CD14-positive monocyte (primary cell): ENCODE data around the gene UBE2J2. TPM values are rescaled to one million over a fixed set of nuclear protein-coding genes. Genes with fewer than 3 reads are reported as not detected.

Experiments
- DNase-seq, 3 donors: peaks; one replicate each; pipeline ENCODE4 v3.0.0-alpha.2; 2011 to 2022
- H2AFZ ChIP-seq: 2 replicates; pipeline ENCODE4 v1.6.0; 2012; ENCODE audit warnings: mild to moderate bottlenecking, low read depth, low read length, inconsistent platforms; ENCODE audit not compliant: insufficient read depth, poor library complexity, severe bottlenecking
- H3K27ac ChIP-seq, 2 donors: 1 replicate in 1 of 2; 2 replicates in 1 of 2; pipeline ENCODE4 v1.5.1; 2012 to 2013; ENCODE audit warnings: low read length in 2 of 2, control low read depth in 1 of 2, inconsistent platforms in 1 of 2, low read depth in 1 of 2, mild to moderate bottlenecking in 1 of 2
- H3K27me3 ChIP-seq, 2 donors: one replicate each; pipeline versions ENCODE4 v1.6.0 to v1.6.1; 2011 to 2013; ENCODE audit warnings: low read length in 2 of 2; ENCODE audit not compliant: control insufficient read depth in 2 of 2, insufficient read depth in 2 of 2
- H3K36me3 ChIP-seq, 2 donors: replicated peaks in 1 of 2; 1 replicate in 1 of 2; 2 replicates in 1 of 2; pipeline versions ENCODE4 v1.5.1 to v1.6.1; 2012 to 2013; ENCODE audit warnings: low read length in 2 of 2, control low read depth in 1 of 2, inconsistent platforms in 1 of 2, mild to moderate bottlenecking in 1 of 2; ENCODE audit not compliant: insufficient read depth in 2 of 2, control insufficient read depth in 1 of 2
- H3K4me1 ChIP-seq, 2 donors: 1 replicate in 1 of 2; 2 replicates in 1 of 2; pipeline versions ENCODE4 v1.5.1 to v1.6.1; 2012 to 2013; ENCODE audit warnings: low read length in 2 of 2, control low read depth in 1 of 2, inconsistent platforms in 1 of 2, mild to moderate bottlenecking in 1 of 2, moderate library complexity in 1 of 2; ENCODE audit not compliant: insufficient read depth in 2 of 2, control insufficient read depth in 1 of 2
- H3K4me2 ChIP-seq: replicated peaks from 2 replicates; pipeline ENCODE3; 2012; ENCODE audit warnings: low read length, moderate library complexity, mild to moderate bottlenecking; ENCODE audit not compliant: poor library complexity, severe bottlenecking; ENCODE audit errors: extremely low read depth
- H3K4me3 ChIP-seq, 3 experiments: fragments of 200-600 bp in 1 of 3; sonication (generic) in 1 of 3; replicated peaks in 1 of 3; 1 replicate in 2 of 3; 2 replicates in 1 of 3; pipeline ENCODE4 v1.5.1; 2011 to 2013; ENCODE audit warnings: low read length in 3 of 3, mild to moderate bottlenecking in 3 of 3, control low read depth in 2 of 3, low read depth in 2 of 3, inconsistent platforms in 1 of 3, moderate library complexity in 1 of 3
- H3K79me2 ChIP-seq: 2 replicates; pipeline ENCODE4 v1.6.0; 2012; ENCODE audit warnings: mild to moderate bottlenecking, control low read depth, inconsistent platforms, low read length, moderate library complexity; ENCODE audit not compliant: insufficient read depth
- H3K9ac ChIP-seq: 2 replicates; pipeline ENCODE4 v1.6.0; 2017; ENCODE audit warnings: low read length, mild to moderate bottlenecking; ENCODE audit not compliant: insufficient read depth, poor library complexity, severe bottlenecking
- H3K9me3 ChIP-seq, 2 donors: replicated peaks in 1 of 2; 1 replicate in 1 of 2; 2 replicates in 1 of 2; pipeline versions ENCODE4 v1.5.1 to v1.6.1; 2012 to 2013; ENCODE audit warnings: low read length in 2 of 2, control low read depth in 1 of 2; ENCODE audit not compliant: control insufficient read depth in 1 of 2, insufficient read depth in 1 of 2
- H4K20me1 ChIP-seq: 2 replicates; pipeline ENCODE4 v1.6.0; 2012; ENCODE audit warnings: mild to moderate bottlenecking, low read length, control low read depth, moderate library complexity; ENCODE audit not compliant: insufficient read depth
- H3K27ac Mint-ChIP-seq, 7 donors: one replicate each; pipeline ENCODE4 v1.8.0; 2020; ENCODE audit warnings: mild to moderate bottlenecking in 7 of 7, mixed read lengths in 7 of 7, moderate library complexity in 6 of 7, inconsistent platforms in 2 of 7
- H3K27me3 Mint-ChIP-seq, 3 donors: one replicate each; pipeline ENCODE4 v1.8.0; 2021 to 2022; ENCODE audit warnings: low read depth in 3 of 3, mild to moderate bottlenecking in 3 of 3, mixed read lengths in 3 of 3, moderate library complexity in 3 of 3, inconsistent platforms in 1 of 3
- H3K36me3 Mint-ChIP-seq, 2 donors: one replicate each; pipeline ENCODE4 v1.8.0; 2020; ENCODE audit warnings: mixed read lengths in 2 of 2, inconsistent platforms in 1 of 2, mild to moderate bottlenecking in 1 of 2
- H3K4me1 Mint-ChIP-seq: one replicate; pipeline ENCODE4 v1.8.0; 2020; ENCODE audit warnings: mild to moderate bottlenecking, mixed read lengths
- H3K4me3 Mint-ChIP-seq, 2 donors: one replicate each; pipeline ENCODE4 v1.8.0; 2020; ENCODE audit warnings: mild to moderate bottlenecking in 2 of 2, mixed read lengths in 2 of 2, moderate library complexity in 1 of 2
- H3K9me3 Mint-ChIP-seq, 7 donors: one replicate each; pipeline ENCODE4 v1.8.0; 2020 to 2022; ENCODE audit warnings: mixed read lengths in 7 of 7, mild to moderate bottlenecking in 6 of 7, moderate library complexity in 6 of 7, inconsistent platforms in 2 of 7
- CTCF ChIP-seq: fragments of 200-600 bp; IDR thresholded peaks from one replicate; pipeline ENCODE4 v1.8.0; 2022; ENCODE audit warnings: antibody characterized with exemption, mild to moderate bottlenecking
- WGBS: methylation state at CpG from one replicate; pipeline ENCODE4 v1.1.5; 2013; ENCODE audit warnings: missing lambda C conversion rate; ENCODE audit not compliant: insufficient coverage; 5-methylcytosine and 5-hydroxymethylcytosine counted together
- intact Hi-C, 2 donors: fragments of 100-400 bp; cut with micrococcal nuclease; formaldehyde crosslinking; loops; one replicate each; pipeline versions ENCODE4 v1.15.0 to v1.15.1; 2023
- polyA plus RNA-seq, 3 donors: library from polyadenylated mRNA; depleted of rRNA in 1 of 3; unstranded in 2 of 3; stranded (reverse) in 1 of 3; fragments of 300-500 nt in 2 of 3; fragments of >200 nt in 1 of 3; fragmentation: Illumina TruSeq in 2 of 3; gene quantifications; 1 replicate in 2 of 3; 2 replicates in 1 of 3; pipeline ENCODE4 v1.2.3, GENCODE V29; 2012 to 2021

UBE2J2 gene
- polyA plus RNA-seq, 3 donors = 36.5 to 83.2 (median 72.1) TPM

- H4K20me1 ChIP-seq = peaks cover 36% of the 10 kb centered on the region
- H3K79me2 ChIP-seq = peaks cover 57% of the 10 kb centered on the region
- peaks cover 33% of the 10 kb centered on the region for H3K4me1 Mint-ChIP-seq
- H3K27ac Mint-ChIP-seq = peak overlapping the region in 4 of 7 donors; percentile 19 to 71 (median 28)
- peaks cover 0 to 15% (median 0%) of the 10 kb centered on the region in 3 donors for H3K27me3 Mint-ChIP-seq
- H2AFZ ChIP-seq = peak overlapping the region; percentile 63
- peaks cover 0 to 4% of the 10 kb centered on the region in 2 donors for H3K27me3 ChIP-seq
- peaks cover 15 to 17% of the 10 kb centered on the region in 2 donors for H3K36me3 ChIP-seq
- peak overlapping the region; percentile 51 to 60 for H3K4me3 Mint-ChIP-seq
- peak overlapping the region; percentile 65 for H3K4me2 ChIP-seq
- TF ChIP-seq CTCF = no peak
- DNase-seq = no peak
- peaks cover 19 to 35% of the 10 kb centered on the region in 2 donors for H3K36me3 Mint-ChIP-seq
- peak overlapping the region in 1 of 3 experiments; percentile 51 for H3K4me3 ChIP-seq
- H3K9me3 Mint-ChIP-seq = peaks cover 0 to 3% (median 0%) of the 10 kb centered on the region in 7 donors
- H3K9ac ChIP-seq = peak overlapping the region; percentile 27
- H3K27ac ChIP-seq = peak overlapping the region in 1 of 2 donors; percentile 20
- H3K4me1 ChIP-seq = peaks cover 19 to 31% of the 10 kb centered on the region in 2 donors
- no peaks in the 10 kb centered on the region for H3K9me3 ChIP-seq
- WGBS = 87% methylated on average over 98 of the region's 98 CpGs
- intact Hi-C loops = loop anchor here in 1 of 2 donors (5.0 to 10.0 kb wide), 2 partner anchors 116 to 198 kb away; partner anchors contain the start of gene C1orf159
Measured at GRCh38 chr1:1232796-1233566, 40.7 kb downstream of the UBE2J2 start.

GRCh38 chr1:1232208-1232795 lies 41.4 kb downstream of the UBE2J2 start, which contains the start of gene B3GALT6:
TSS of gene B3GALT6 (plus strand) at chr1:1232237. CDS start at chr1:1232279, 42 bp downstream.
- Mint-ChIP-seq H3K9me3 (peaks cover 0 to 3% (median 0%) of the 10 kb centered on the region in 7 donors), H3K4me3 (peak within 1 kb of the TSS; percentile 91 to 96), H3K36me3 (peaks cover 22 to 40% of the 10 kb centered on the region in 2 donors), H3K27me3 (peaks cover 0 to 9% (median 0%) of the 10 kb centered on the region in 3 donors), H3K27ac (peak within 1 kb of the TSS; percentile 81 to 96 (median 86)), H3K4me1 (peaks cover 33% of the 10 kb centered on the region)
- Histone ChIP-seq H2AFZ (peak within 1 kb of the TSS; percentile 83), H3K27ac (peak within 1 kb of the TSS; percentile 52 to 90), H3K4me1 (peaks cover 19 to 31% of the 10 kb centered on the region in 2 donors), H3K4me2 (peak within 1 kb of the TSS; percentile 90), H3K9ac (peak within 1 kb of the TSS; percentile 97), H3K27me3 (no peaks in the 10 kb centered on the region), H3K9me3 (no peaks in the 10 kb centered on the region), H3K36me3 (peaks cover 21 to 24% of the 10 kb centered on the region in 2 donors), H3K79me2 (peaks cover 64% of the 10 kb centered on the region), H3K4me3 (peak within 1 kb of the TSS; percentile 86 to 88 (median 87)), H4K20me1 (peaks cover 43% of the 10 kb centered on the region)
- intact Hi-C loops = loop anchor here in 1 of 2 donors (5.0 to 10.0 kb wide), 2 partner anchors 115 to 198 kb away; partner anchors contain the start of gene C1orf159
- peak in 2 of 3 donors; percentile 22 to 59 for DNase-seq
- no peak for TF ChIP-seq CTCF
- WGBS = 8% methylated on average over 100 of the region's 100 CpGs
